DLD1 (cell line): Measurements from ENCODE around the gene ZNF497.
"Not testable (repeated sequence)": the region's sequence is repeated elsewhere in the genome, so short reads cannot be mapped to it uniquely, and the experiment has no call there.

Experiments
- in situ Hi-C: cut with HindIII; loops from 2 replicates; pipeline ENCODE4 v1.10.0; 2017; ENCODE audit warnings: low sequenced_read_pairs

ZNF497 gene

DNA sequence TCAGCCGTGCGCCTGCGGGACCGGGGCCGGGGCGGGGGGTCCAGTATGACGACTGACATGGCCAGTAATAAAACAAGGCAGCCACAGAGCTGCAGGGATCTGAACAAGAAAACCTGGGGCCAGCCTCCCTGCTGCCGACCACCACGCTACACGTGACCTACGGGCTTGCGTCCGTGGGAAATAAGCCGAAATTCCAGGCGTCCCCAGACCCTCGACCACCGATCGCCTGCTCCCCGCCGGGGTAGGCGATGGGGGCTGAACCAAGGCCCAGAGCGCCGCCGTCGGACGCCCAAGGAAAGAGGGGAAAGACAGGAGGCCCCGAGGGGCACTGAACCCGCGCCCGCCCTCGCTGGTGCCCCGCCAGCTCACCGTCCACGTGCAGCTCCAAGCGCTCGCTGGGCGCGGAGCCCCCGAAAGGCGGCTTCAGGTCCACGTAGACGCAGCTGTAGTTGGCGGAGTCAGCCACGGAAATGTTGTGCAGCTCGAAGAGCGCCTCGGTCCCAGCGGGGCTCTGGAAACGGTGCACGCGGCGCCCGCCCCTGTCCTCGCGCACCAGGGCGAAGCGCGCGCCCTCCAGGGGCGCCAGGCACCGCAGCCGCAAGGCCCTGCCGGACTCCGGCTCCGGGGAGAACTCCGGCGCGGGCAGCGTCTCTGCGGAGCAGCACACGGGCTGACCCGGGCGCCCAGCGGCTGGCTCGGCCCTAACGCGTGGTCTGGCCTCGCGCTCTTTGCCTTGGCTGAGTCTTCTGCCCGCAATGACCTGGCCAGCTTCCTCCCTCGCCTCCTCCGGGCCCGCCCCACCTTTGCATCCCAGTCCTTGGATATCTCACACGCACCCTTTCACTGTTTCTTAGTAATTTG lies 12.3 kb downstream of the ZNF497 start:
- in situ Hi-C loops, result no loop called here

DNA sequence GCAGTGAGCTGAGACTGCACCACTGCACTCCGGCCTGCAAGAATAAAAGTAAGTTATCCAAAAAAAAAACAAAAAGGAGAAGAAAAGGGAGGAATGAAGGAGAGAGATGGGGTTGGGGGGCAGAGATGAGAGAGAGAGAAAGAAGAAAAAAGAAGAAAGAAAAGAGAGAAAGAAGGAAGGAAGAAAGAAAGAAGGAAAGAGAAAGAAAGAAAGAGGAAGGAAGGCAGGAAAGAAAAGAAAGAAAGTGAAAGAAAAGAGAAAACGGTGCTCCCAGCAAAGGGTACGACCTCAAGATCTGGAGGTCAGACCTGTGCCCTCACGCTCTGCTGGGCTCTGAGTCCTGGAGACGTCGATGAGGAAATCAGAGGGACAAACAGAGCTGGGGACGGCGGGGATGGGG lies 13.0 kb downstream of the ZNF497 start:
- in situ Hi-C loops, result no loop called here

- in situ Hi-C loops, result not testable (repeated sequence)
These were observed 14.5 kb downstream of the ZNF497 start for GRCh38 chr19:58348080-58348479.

- in situ Hi-C loops, result no loop called here
These were observed 15.3 kb downstream of the ZNF497 start for GRCh38 chr19:58346961-58347929.

DNA sequence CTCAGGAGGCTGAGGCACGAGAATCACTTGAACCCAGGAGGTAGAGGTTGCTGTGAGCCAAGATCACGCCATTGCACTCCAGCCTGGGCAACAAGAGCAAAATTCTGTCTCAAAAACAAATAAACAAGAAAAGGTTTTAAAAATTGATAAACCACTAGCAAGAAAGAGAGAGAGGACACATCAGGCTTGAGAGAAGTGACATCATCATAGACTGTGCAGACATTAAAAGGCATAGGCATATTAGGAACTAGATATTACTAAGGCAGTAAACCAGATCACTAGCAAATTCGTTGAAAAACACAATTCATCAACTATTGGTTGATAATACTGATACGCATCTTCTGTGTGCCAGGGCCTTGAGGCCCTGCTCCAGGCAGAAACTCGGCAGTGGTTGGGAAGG lies 17.0 kb downstream of the ZNF497 start:
- in situ Hi-C loops, result no loop called here

DNA sequence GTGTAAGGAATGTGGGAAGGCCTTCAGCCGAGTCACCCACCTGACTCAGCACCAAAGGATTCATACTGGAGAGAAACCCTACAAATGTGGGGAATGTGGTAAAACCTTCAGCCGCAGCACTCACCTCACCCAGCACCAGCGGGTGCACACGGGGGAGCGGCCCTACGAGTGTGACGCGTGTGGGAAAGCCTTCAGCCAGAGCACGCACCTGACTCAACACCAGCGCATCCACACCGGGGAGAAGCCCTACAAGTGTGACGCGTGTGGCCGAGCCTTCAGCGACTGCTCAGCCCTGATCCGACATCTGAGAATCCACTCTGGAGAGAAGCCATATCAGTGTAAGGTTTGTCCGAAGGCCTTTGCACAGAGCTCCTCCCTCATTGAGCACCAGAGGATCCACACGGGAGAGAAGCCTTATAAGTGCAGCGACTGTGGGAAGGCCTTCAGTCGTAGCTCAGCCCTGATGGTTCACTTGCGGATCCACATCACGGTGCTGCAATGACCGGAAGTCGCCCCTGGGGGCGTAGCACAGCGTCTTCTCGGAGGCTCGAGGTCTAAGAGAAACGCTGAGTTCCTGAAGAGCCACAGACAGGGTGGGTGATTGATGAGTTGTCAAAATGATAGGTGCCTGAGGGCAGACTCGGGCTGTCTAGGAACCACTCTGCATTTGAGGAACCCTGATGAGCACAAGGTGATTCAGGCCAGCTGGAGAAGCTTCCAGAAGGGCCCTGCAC lies 23.6 kb downstream of the ZNF497 start:
- in situ Hi-C loops, result no loop called here

DNA sequence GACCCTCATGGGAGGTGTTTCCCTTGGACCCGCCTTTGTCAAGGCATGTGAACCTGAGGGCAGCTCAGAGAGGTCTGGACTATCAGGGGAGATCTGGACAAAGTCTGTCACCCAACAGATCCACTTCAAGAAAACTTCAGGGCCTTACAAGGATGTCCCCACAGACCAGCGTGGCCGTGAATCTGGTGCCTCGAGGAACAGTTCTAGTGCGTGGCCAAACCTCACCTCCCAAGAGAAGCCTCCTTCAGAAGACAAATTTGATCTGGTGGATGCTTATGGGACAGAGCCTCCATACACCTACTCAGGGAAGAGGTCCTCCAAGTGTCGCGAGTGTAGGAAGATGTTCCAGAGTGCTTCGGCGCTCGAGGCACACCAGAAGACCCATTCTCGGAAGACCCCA lies 24.2 kb downstream of the ZNF497 start:
- in situ Hi-C loops, result no loop called here

GRCh38 chr19:58336820-58337219 lies 25.7 kb downstream of the ZNF497 start:
- in situ Hi-C loops, result no loop called here

DNA sequence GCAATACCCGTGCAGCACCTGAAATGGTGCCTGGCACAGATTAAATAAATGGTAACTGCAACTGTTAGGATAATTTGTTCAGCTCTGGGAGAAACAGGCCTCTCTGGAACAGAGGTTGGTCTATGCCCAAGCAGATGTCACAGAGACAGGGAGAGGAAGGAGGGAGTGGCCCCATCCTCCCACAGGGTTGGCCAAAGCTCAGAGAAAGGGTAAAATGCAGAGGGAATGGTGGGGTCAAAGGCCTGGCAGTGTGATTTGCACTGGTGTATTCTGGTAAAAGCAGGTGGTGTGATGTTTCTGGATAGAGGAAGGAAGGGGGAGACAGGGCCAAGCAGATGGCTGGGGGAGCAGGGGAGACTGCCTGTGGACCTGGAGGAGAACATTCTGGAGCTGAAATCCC lies 26.3 kb downstream of the ZNF497 start:
- in situ Hi-C loops, result no loop called here

DNA sequence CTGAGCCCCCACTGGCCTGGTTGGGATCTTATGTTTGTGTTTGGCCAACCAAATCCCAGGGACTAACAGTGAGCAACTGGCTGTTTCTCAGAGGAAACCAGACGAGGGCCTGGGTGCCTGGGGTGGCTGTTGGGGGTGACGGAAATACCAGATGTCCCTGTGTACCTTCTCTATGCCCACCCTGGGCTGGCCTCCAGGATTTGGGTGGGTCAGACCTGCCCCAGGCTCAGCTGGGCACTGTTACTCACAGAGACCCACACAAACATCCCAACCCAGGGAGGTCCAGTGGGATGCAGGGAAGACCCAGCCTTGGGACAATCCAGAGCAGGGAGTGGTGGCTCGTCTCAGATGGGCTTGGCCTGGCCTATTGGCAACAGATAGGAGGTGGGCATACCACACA lies 26.9 kb downstream of the ZNF497 start:
- in situ Hi-C loops, result no loop called here

- in situ Hi-C loops, result no loop called here
These were observed 27.8 kb downstream of the ZNF497 start for GRCh38 chr19:58334691-58335249.

DNA sequence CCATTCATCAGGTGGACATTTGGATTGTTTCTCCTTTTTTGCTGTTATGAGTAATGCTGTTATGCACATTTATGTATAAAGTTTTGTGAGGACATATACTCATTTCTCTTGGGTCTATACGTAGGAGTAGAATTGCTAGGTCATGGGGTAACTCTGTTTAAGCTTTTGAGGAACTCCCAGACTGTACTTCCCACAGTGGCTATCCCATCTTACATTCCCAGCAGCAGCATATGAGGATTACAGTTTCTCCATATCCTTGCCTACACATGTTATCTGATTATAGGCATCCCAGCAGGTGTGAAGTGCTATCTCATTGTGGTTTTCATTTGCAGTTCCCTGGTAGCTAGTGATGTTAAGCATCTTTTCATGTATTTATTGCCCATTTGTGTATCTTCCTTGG lies 29.9 kb downstream of the ZNF497 start:
- in situ Hi-C loops, result no loop called here

DNA sequence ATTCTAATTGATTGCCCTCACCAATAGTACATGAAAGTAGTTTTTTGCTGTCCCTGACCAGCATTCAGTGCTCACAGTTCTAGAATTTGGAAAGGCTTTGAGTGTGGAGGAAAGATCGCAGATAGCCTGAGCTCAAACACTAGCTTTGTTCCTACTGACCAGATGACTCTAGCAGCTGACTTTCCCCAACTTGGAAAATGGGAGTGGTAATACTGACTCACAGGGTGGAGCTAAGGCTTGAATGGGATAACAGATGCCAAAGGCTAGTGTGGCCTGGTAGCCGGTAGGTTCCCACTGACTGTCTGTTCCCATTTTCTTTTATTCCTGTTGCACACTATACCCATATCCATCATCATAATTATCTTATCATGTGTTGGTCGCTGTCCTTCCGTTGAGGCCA lies 32.1 kb downstream of the ZNF497 start:
- in situ Hi-C loops, result no loop called here

DNA sequence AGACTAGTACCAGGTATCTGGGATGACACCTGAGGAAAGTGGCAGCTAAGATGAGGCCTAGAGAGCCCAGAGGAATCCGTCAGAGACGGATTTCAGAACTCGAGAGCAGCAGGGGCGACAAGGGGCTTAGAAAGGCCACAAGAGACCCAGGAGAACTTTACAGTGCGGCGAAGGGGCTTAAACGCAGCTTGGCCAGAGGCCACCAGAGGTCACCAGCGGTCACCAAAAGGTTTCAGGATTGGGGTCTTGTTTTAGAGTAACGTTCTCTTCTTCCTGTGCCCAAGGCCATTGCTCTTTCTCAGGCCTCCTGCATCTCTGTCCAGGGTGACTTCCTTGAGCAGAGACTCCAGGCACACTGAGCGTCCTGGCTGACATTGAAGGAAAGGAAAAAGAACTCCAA lies 33.6 kb downstream of the ZNF497 start:
- in situ Hi-C loops, result no loop called here

- in situ Hi-C loops, result no loop called here
These were observed 35.4 kb downstream of the ZNF497 start, which contains the start of gene ZSCAN22 for GRCh38 chr19:58326914-58327726. Gene ZSCAN22, plus strand, starts transcription at chr19:58326994. Its CDS starts 7,809 bp downstream, at chr19:58334803.

DNA sequence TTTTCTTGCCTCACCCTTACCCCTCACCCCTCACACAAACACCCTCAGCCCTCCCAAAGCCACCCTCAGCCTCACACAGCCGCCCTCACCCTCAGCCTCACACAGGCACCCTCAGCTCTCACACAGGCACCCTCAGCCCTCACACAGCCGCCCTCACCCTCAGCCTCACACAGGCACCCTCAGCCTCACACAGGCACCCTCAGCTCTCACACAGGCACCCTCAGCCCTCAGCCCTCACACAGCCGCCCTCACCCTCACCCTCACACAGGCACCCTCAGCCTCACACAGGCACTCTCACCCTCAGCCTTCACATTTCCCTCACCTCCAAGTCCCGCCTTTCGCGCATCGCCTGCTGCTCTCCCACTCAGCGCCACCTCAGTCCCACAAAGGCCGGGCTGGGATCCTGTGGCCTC lies 36.0 kb downstream of the ZNF497 start:
- in situ Hi-C loops, result no loop called here

DNA sequence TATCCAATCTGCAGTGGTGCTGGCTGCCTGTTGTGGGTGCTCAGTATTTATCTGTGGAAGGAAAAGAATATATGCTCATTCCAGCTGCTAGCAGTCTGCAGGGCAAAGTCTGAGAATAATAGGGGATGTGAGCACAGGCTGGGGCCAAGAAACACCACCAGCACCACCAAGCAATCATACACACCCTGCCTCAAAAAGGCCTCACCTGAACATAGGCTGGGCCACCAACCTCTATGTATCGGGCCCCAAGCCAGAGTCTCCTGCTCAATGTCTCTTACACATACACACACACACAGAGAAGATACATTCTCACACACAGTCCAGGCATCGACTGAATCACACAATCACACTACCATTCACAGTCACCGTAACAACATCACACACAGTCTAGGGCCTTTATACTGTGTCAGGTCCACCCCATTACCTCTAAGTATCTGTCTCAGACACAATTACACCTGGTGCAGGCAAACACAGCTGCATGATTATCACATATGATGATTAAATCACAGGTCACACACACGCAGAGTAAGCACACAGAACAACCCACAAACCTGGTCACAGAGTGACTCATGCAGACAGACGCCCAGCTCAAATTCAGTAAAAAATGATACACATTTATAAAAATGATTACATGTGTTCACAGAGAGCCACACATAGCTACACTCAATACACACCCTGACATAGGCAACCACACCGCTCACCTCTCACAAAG lies 37.1 kb downstream of the ZNF497 start:
- in situ Hi-C loops, result no loop called here

DNA sequence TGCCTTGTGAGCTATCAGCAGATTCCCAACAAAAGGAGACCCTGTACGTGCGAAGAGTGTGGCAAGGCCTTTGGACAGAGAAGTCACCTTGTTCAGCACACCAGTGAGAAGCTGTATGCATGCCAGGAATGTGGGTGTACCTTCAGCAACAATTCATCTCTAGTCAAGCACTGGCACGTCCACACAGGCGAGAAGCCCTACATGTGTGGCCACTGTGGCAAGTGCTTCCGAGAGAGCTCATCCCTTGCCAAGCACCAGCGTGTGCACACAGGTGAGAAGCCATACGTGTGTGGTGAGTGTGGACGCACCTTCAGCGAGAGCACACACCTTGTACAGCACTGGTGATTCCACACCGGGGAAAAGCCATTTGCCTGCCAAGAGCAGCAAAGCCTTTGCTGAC lies 43.3 kb downstream of the ZNF497 start:
- in situ Hi-C loops, result loop anchor here (10.0 kb wide), 1 partner anchor 84 kb away; no protein-coding TSS in a partner anchor

DNA sequence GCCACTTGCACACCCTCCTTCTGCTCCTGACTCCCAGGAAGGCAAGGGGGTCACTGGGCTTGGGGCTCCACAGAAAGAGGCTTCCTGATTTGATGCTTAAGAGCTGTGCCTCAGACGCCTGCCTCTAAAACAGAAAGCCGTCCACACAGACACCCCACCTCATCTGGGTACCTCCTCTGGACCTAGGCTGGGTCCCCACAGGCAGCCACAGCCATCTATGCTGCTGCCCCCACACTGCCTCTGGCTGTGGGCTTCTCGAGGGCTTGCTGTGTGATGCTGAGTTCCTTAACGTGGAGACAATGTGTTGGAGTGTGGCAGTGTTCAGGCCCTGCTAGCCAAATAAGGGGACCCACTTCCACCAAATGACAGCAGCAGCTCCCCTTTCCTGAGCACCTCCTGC lies 44.3 kb downstream of the ZNF497 start:
- in situ Hi-C loops, result loop anchor here (10.0 kb wide), 1 partner anchor 83 kb away; no protein-coding TSS in a partner anchor
